SU-DHL-6 (cell line): Measurements from ENCODE around the gene LRP2.

Experiments
- H2AFZ ChIP-seq: fragments of 200-600 bp; sonication (generic); 2 replicates; pipeline ENCODE4 v1.6.1; 2014; ENCODE audit warnings: low read depth, mild to moderate bottlenecking, moderate library complexity, mixed read lengths, antibody characterized with exemption, low read length; ENCODE audit not compliant: severe bottlenecking
- H3F3A ChIP-seq: fragments of 200-600 bp; shearing (Covaris generic); 2 replicates; pipeline ENCODE4 v1.6.0; 2016; ENCODE audit warnings: antibody characterized with exemption, mild to moderate bottlenecking; ENCODE audit not compliant: insufficient read depth
- H3K27ac ChIP-seq: fragments of 200-600 bp; sonication (generic); 2 replicates; pipeline ENCODE4 v1.5.1; 2016; ENCODE audit warnings: low read depth, mild to moderate bottlenecking, low read length, moderate library complexity, mixed read lengths
- H3K27me3 ChIP-seq: fragments of 200-600 bp; sonication (generic), shearing (Covaris generic); 2 replicates; pipeline ENCODE4 v1.6.0; 2014; ENCODE audit warnings: mild to moderate bottlenecking, low read length
- H3K36me3 ChIP-seq: fragments of 200-600 bp; sonication (generic); 2 replicates; pipeline ENCODE4 v1.6.1; 2014; ENCODE audit warnings: mild to moderate bottlenecking, low read length, mixed read lengths
- H3K4me2 ChIP-seq: fragments of 300-600, 200-600 bp; shearing (Covaris generic), sonication (generic); 2 replicates; pipeline ENCODE4 v1.6.0; 2014; ENCODE audit warnings: low read length, low read depth, mild to moderate bottlenecking; ENCODE audit not compliant: poor library complexity, severe bottlenecking
- H3K4me3 ChIP-seq: fragments of 200-600 bp; sonication (generic); 2 replicates; pipeline ENCODE4 v1.5.1; 2014; ENCODE audit warnings: antibody characterized with exemption, low read length, mild to moderate bottlenecking, mixed read lengths; ENCODE audit not compliant: insufficient read depth, poor library complexity, severe bottlenecking
- H3K79me2 ChIP-seq: fragments of 200-600 bp; sonication (generic); 2 replicates; pipeline ENCODE4 v1.6.1; 2014; ENCODE audit warnings: mild to moderate bottlenecking, low read length, moderate library complexity; ENCODE audit not compliant: insufficient read depth
- H3K9ac ChIP-seq: fragments of 200-600 bp; sonication (generic); 2 replicates; pipeline ENCODE4 v1.7.0; 2014; ENCODE audit warnings: mild to moderate bottlenecking, low read length
- H3K9me2 ChIP-seq: fragments of 200-600 bp; sonication (generic); replicated peaks from 2 replicates; pipeline ENCODE4 v1.6.1; 2014; ENCODE audit warnings: low read length; ENCODE audit not compliant: insufficient read depth
- H3K9me3 ChIP-seq: fragments of 200-600 bp; sonication (generic); 2 replicates; pipeline ENCODE4 v1.6.1; 2014; ENCODE audit warnings: low read length, mixed read lengths; ENCODE audit not compliant: insufficient read depth
- H4K20me1 ChIP-seq: fragments of 200-600 bp; sonication (generic); 2 replicates; pipeline ENCODE4 v1.6.1; 2014; ENCODE audit warnings: low read depth, mild to moderate bottlenecking, antibody characterized with exemption, low read length, moderate library complexity, mixed read lengths
- EZH2phosphoT487 ChIP-seq: fragments of 200-600 bp; sonication (generic), shearing (Covaris generic); conservative IDR thresholded peaks from 2 replicates; pipeline ENCODE4 v1.6.1; 2018; ENCODE audit warnings: mild to moderate bottlenecking, antibody characterized with exemption, low read length, moderate library complexity, mixed read lengths
- TF ChIP-seq, protein P1 (sequence below): fragments of 200-600 bp; sonication (generic); IDR thresholded peaks from one replicate; pipeline ENCODE4 v1.5.1; 2017; ENCODE audit warnings: antibody characterized with exemption, mild to moderate bottlenecking, low read length, moderate library complexity; ENCODE audit not compliant: insufficient read depth, poor library complexity, severe bottlenecking

Gene LRP2

DNA sequence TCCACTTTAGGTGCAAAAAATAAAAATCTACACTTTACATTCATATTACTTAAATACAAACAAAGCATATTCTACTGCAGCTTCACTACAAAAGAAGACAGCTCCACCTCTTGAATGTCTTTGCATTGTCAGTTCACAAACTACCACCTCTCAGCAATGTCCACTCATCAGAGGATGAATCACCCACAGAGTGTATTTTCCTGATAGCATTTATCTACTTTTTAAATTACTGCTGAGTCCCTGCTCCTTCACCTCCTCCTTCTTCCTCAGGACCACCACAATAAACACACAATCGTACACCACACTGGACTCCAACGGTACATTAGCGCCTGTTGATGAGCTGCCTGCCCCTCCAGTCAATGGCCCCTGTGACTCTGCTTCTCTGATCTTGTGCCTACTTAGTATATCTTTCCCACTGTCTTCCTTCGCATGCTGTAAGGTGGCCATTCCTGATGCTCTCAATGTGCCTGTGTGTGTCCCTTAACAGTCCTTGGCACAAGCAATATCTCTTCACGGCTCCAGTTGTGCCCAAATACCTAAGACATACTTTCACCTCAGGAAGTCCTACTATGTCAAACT, 172.0 kb downstream of the LRP2 start:
- Histone ChIP-seq H3K9me3 (no peaks in the 10 kb centered on the region), H3K27me3 (no peaks in the 10 kb centered on the region), H3F3A (no peaks in the 10 kb centered on the region), H3K27ac (no peak overlapping the region), H3K4me3 (no peak overlapping the region), H3K9me2 (no peaks in the 10 kb centered on the region), H3K36me3 (no peaks in the 10 kb centered on the region), H3K79me2 (no peaks in the 10 kb centered on the region), H4K20me1 (no peaks in the 10 kb centered on the region), H3K4me2 (no peak overlapping the region), H3K9ac (no peak overlapping the region), H2AFZ (no peak overlapping the region)
- no peak for TF ChIP-seq EZH2phosphoT487
- TF ChIP-seq, protein P1, sequence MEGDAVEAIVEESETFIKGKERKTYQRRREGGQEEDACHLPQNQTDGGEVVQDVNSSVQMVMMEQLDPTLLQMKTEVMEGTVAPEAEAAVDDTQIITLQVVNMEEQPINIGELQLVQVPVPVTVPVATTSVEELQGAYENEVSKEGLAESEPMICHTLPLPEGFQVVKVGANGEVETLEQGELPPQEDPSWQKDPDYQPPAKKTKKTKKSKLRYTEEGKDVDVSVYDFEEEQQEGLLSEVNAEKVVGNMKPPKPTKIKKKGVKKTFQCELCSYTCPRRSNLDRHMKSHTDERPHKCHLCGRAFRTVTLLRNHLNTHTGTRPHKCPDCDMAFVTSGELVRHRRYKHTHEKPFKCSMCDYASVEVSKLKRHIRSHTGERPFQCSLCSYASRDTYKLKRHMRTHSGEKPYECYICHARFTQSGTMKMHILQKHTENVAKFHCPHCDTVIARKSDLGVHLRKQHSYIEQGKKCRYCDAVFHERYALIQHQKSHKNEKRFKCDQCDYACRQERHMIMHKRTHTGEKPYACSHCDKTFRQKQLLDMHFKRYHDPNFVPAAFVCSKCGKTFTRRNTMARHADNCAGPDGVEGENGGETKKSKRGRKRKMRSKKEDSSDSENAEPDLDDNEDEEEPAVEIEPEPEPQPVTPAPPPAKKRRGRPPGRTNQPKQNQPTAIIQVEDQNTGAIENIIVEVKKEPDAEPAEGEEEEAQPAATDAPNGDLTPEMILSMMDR, result no peak

- Histone ChIP-seq H2AFZ (no peak overlapping the region), H3K4me3 (no peak overlapping the region), H3K27me3 (no peaks in the 10 kb centered on the region), H3K9ac (no peak overlapping the region), H3K27ac (no peak overlapping the region), H3K79me2 (no peaks in the 10 kb centered on the region), H3K9me3 (no peaks in the 10 kb centered on the region), H3K36me3 (no peaks in the 10 kb centered on the region), H3K9me2 (no peaks in the 10 kb centered on the region), H4K20me1 (no peaks in the 10 kb centered on the region), H3K4me2 (no peak overlapping the region), H3F3A (no peaks in the 10 kb centered on the region)
- no peak for TF ChIP-seq EZH2phosphoT487
- TF ChIP-seq, protein P1, result no peak
Measured at GRCh38 chr2:169189132-169189531, 173.2 kb downstream of the LRP2 start.

DNA sequence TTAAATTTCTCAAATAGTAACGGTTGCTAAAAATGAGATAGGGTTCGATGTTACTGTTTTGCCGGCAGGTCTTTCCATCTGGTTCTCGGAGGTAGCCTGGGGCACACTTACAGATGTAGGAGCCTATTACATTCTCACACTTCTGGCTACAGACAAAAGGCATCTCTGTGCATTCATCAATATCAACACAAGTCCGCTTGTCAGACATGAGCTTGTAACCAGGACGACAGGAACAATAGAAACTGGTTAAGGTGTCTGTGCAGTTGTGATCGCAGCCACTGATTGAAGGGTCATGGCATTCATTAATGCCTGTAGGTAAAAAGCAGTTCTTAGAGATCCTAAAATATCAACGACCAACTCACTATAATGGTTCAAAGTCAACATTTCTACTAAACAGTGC, 176.6 kb downstream of the LRP2 start:
- H3K27ac ChIP-seq, result no peak overlapping the region
- H4K20me1 ChIP-seq, result no peaks in the 10 kb centered on the region
- H3K27me3 ChIP-seq, result no peaks in the 10 kb centered on the region
- H3K9me2 ChIP-seq, result no peaks in the 10 kb centered on the region
- no peak overlapping the region for H2AFZ ChIP-seq
- no peak overlapping the region for H3K9ac ChIP-seq
- H3K36me3 ChIP-seq, result no peaks in the 10 kb centered on the region
- H3K79me2 ChIP-seq, result no peaks in the 10 kb centered on the region
- H3K4me3 ChIP-seq, result no peak overlapping the region
- H3K9me3 ChIP-seq, result no peaks in the 10 kb centered on the region
- H3K4me2 ChIP-seq, result no peak overlapping the region
- H3F3A ChIP-seq, result no peaks in the 10 kb centered on the region
- TF ChIP-seq, protein P1, result no peak
- no peak for TF ChIP-seq EZH2phosphoT487
